Measurements from ENCODE around the gene CDH12.

The CDH12 gene

GRCh38 chr5:21704974-21705668, 1148.0 kb downstream of the CDH12 start:
- DNase-seq (ENCODE audit: low spot score) = no peak

- DNase-seq (ENCODE audit: low spot score) = no peak
Measured at GRCh38 chr5:21701317-21701716, 1151.8 kb downstream of the CDH12 start.

All from AG08396 (cell line).